Fibroblast of lung (primary cell): ENCODE measurements around the gene RNF41. TPM values are rescaled to one million over a fixed set of nuclear protein-coding genes. Genes with fewer than 3 reads are reported as not detected.
"Not testable (repeated sequence)": the region's sequence is repeated elsewhere in the genome, so short reads cannot be mapped to it uniquely, and the experiment has no call there.

Experiments used
- DNase-seq, 2 donors: peaks; one replicate each; pipeline versions ENCODE4 v3.0.0 to v3.0.0-alpha.2; 2010; ENCODE audit warnings: low read depth in 2 of 2
- H2AFZ ChIP-seq: 2 replicates; pipeline ENCODE4 v1.5.1; 2012; ENCODE audit warnings: low read length, control low read depth, inconsistent platforms
- H3K27ac ChIP-seq: 2 replicates; pipeline ENCODE4 v1.5.1; 2011; ENCODE audit warnings: low read length, control low read depth; ENCODE audit not compliant: insufficient read depth
- H3K27me3 ChIP-seq: 2 replicates; pipeline ENCODE4 v1.5.1; 2011; ENCODE audit warnings: mild to moderate bottlenecking, low read length; ENCODE audit not compliant: control insufficient read depth, insufficient read depth
- H3K36me3 ChIP-seq: 2 replicates; pipeline ENCODE4 v1.5.1; 2011; ENCODE audit warnings: low read length; ENCODE audit not compliant: control insufficient read depth, insufficient read depth
- H3K4me1 ChIP-seq: 2 replicates; pipeline ENCODE4 v1.5.1; 2011; ENCODE audit warnings: low read length; ENCODE audit not compliant: control insufficient read depth, insufficient read depth; ENCODE audit errors: extremely low read depth
- H3K4me2 ChIP-seq: 2 replicates; pipeline ENCODE4 v1.5.1; 2011; ENCODE audit warnings: low read length, control low read depth; ENCODE audit not compliant: insufficient read depth; ENCODE audit errors: extremely low read depth
- H3K4me3 ChIP-seq, 4 experiments: fragments of 200-600 bp in 1 of 4; sonication (generic) in 1 of 4; replicated peaks in 1 of 4; 2 replicates each; pipeline ENCODE4 v1.5.1; 2011 to 2016; ENCODE audit warnings: low read length in 4 of 4, low read depth in 3 of 4, mild to moderate bottlenecking in 3 of 4, control low read depth in 2 of 4, inconsistent platforms in 1 of 4, mixed read lengths in 1 of 4; ENCODE audit not compliant: insufficient read depth in 1 of 4; ENCODE audit errors: control extremely low read depth in 1 of 4
- H3K79me2 ChIP-seq: 2 replicates; pipeline ENCODE4 v1.5.1; 2012; ENCODE audit warnings: mild to moderate bottlenecking, low read length, inconsistent platforms; ENCODE audit not compliant: control insufficient read depth, insufficient read depth
- H3K9ac ChIP-seq: 2 replicates; pipeline ENCODE4 v1.5.1; 2011; ENCODE audit warnings: mild to moderate bottlenecking, low read length, control low read depth; ENCODE audit not compliant: insufficient read depth
- H3K9me3 ChIP-seq: 2 replicates; pipeline ENCODE4 v1.5.1; 2012; ENCODE audit warnings: low read depth, low read length; ENCODE audit not compliant: control insufficient read depth, insufficient read depth
- H4K20me1 ChIP-seq: 2 replicates; pipeline ENCODE4 v1.5.1; 2011; ENCODE audit warnings: low read length; ENCODE audit not compliant: control insufficient read depth, insufficient read depth; ENCODE audit errors: extremely low read depth
- EZH2 ChIP-seq: IDR thresholded peaks from 2 replicates; pipeline ENCODE4 v1.5.1; 2012; ENCODE audit warnings: low read length, control low read depth, mild to moderate bottlenecking; ENCODE audit errors: missing control alignments
- polyA plus RNA-seq, 2 donors: library from polyadenylated mRNA; depleted of rRNA in 1 of 2; stranded (reverse) in 1 of 2; unstranded in 1 of 2; fragments of >200 nt; gene quantifications; 2 replicates each; pipeline ENCODE4 v1.2.1, GENCODE V29; 2011 to 2012; ENCODE audit warnings: missing spikeins in 1 of 2
- total RNA-seq: library from RNA; depleted of rRNA; stranded (reverse); fragments of >200 nt; gene quantifications from 2 replicates; pipeline ENCODE4 v1.2.1, GENCODE V29; 2014
- TF ChIP-seq, protein P1 (sequence below), 2 donors: IDR thresholded peaks in 1 of 2; conservative IDR thresholded peaks in 1 of 2; 1 replicate in 1 of 2; 2 replicates in 1 of 2; pipeline ENCODE4 v1.5.1; 2011 to 2012; ENCODE audit warnings: low read length in 2 of 2, control low read depth in 1 of 2, inconsistent platforms in 1 of 2, low read depth in 1 of 2, mild to moderate bottlenecking in 1 of 2

The RNF41 gene
- total and polyA plus RNA-seq, 2 donors (not counting 1 experiment from before 2014, with no cell fraction given), result 99.7 to 199 TPM

DNA sequence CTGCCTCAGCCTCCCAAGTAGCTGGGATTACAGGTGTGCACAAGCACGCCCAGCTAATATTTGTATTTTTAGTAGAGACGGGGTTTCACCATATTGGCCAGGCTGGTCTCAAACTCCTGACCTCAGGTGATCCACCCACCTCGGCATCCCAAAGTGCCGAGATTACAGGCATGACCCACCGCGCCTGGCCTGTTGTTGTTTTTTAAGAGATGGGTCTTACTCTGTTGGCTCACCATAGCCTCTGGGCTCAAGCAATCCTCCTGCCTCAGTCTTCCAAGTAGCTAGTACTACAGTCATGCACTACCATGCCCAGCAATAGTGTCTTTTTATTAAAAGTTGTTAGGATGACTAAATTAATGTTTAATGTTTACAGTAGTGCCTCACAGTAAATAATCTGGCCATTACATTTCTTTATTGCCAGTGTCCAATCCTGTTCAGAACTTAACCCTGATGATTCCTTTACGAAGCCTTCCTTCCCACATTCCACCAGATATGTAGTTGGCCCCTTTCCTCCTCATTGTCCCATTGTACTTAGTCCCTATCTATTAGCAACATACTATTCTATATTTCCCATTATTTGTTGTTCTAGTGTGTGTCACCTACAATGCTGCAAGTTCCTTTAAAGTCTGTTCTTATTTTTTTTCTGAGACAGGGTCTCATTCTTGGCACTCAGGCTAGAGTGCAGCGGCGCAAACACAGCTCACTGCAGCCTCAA, 23.6 kb downstream of the RNF41 start:
- no peak overlapping the region for H3K9ac ChIP-seq
- no peak overlapping the region for H2AFZ ChIP-seq
- TF ChIP-seq EZH2, result no peak
- TF ChIP-seq, protein P1, sequence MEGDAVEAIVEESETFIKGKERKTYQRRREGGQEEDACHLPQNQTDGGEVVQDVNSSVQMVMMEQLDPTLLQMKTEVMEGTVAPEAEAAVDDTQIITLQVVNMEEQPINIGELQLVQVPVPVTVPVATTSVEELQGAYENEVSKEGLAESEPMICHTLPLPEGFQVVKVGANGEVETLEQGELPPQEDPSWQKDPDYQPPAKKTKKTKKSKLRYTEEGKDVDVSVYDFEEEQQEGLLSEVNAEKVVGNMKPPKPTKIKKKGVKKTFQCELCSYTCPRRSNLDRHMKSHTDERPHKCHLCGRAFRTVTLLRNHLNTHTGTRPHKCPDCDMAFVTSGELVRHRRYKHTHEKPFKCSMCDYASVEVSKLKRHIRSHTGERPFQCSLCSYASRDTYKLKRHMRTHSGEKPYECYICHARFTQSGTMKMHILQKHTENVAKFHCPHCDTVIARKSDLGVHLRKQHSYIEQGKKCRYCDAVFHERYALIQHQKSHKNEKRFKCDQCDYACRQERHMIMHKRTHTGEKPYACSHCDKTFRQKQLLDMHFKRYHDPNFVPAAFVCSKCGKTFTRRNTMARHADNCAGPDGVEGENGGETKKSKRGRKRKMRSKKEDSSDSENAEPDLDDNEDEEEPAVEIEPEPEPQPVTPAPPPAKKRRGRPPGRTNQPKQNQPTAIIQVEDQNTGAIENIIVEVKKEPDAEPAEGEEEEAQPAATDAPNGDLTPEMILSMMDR (conservative IDR thresholded peaks at IDR 0.05 in 1 of 2, IDR thresholded peaks at IDR 0.05 in 1 of 2; ENCODE audit: low read depth in 1 of 2, low read length in 2 of 2), result no peak
- no peak overlapping the region for H3K27ac ChIP-seq
- no peaks in the 10 kb centered on the region for H3K36me3 ChIP-seq
- DNase-seq, result no peak
- no peaks in the 10 kb centered on the region for H3K79me2 ChIP-seq
- no peak overlapping the region for H3K4me3 ChIP-seq
- H4K20me1 ChIP-seq, result no peaks in the 10 kb centered on the region
- H3K27me3 ChIP-seq, result no peaks in the 10 kb centered on the region
- H3K9me3 ChIP-seq, result no peaks in the 10 kb centered on the region
- H3K4me1 ChIP-seq, result peaks cover 2% of the 10 kb centered on the region
- H3K4me2 ChIP-seq, result no peak overlapping the region

DNA sequence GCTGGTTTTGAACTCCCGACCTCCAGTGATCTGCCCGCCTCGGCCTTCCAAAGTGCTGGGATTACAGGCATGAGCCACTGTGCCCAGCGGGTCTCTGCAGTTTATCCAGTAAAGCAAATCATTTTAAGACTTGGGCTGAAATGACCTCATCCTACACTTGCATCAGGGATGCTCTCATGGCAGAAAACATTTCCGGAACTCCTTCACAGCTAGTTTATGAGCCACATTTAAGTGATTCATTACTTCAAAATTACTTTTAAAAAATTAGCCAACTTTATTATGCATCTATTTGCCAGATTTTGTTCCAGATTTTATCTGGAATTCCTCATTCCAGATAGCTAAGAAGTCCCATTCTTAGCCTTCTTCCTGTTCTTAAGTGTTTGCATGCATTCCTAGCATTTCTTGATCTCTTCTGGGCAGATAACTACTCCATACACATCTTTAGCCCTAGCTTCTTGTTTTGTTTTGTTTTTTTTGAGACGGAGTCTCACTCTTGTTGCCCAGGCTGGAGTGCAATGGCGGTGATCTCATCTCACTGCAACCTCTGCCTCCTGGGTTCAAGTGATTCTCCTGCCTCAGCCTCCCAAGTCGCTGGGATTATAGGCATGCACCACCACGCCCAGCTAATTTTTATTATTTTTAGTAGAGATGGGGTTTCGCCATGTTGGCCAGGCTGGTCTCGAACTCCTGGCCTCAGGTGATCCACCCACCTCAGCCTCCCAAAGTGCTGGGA, 24.7 kb downstream of the RNF41 start:
- not testable (repeated sequence) for H4K20me1 ChIP-seq, H3K4me2 ChIP-seq, H3K79me2 ChIP-seq, H3K27me3 ChIP-seq, H3K4me3 ChIP-seq, H2AFZ ChIP-seq, H3K9me3 ChIP-seq, H3K9ac ChIP-seq, H3K36me3 ChIP-seq, H3K4me1 ChIP-seq
- H3K27ac ChIP-seq, result peak overlapping the region; percentile 61
- peak; percentile 64 to 97 for DNase-seq

DNA sequence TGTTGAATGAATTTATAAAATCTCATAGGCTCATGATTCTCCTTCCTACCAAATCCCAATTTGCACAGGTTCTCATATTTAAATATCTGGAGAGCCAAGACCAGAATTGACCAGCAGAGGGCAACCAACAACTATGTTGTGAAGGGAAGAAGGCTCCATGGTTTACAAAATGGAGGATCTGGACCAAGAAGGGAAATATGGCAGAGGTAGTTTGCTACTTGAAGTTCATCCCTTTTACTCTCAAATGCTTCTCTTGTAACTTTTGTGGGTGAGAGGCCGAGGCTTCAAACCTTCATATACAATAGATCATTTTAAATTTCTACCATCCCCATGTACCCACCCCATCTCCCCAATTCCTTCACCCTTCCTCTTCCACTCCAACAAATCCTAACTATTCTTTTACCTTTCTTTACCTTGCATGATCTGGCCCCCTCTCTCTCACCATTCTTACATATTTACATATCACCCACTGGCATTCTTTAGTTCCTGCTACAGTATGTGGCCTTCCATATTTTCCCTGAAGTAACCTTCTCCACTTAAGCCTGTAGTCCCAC, 28.6 kb downstream of the RNF41 start:
- Histone ChIP-seq H3K9me3 (no peaks in the 10 kb centered on the region), H3K36me3 (no peaks in the 10 kb centered on the region), H3K27me3 (no peaks in the 10 kb centered on the region), H3K4me3 (no peak overlapping the region), H4K20me1 (no peaks in the 10 kb centered on the region), H3K4me1 (peaks cover 4% of the 10 kb centered on the region), H3K27ac (no peak overlapping the region), H3K79me2 (peaks cover 10% of the 10 kb centered on the region), H2AFZ (peak overlapping the region; percentile 85), H3K9ac (no peak overlapping the region), H3K4me2 (no peak overlapping the region)
- DNase-seq, result peak; percentile 75 to 91
- TF ChIP-seq, protein P1 (conservative IDR thresholded peaks at IDR 0.05 in 1 of 2, IDR thresholded peaks at IDR 0.05 in 1 of 2; ENCODE audit: low read depth in 1 of 2, low read length in 2 of 2), result peak; percentile 82 to 86
- no peak for TF ChIP-seq EZH2
